Activated CD4-positive, CD25-positive, alpha-beta regulatory T cell treated with anti-CD3 and anti-CD28 coated beads, Interleukin-2, amount 50 U/mL, for 16 hours (primary cell): Measurements from ENCODE around the gene PCNX2.

Experiments used
- DNase-seq: peaks from one replicate; pipeline ENCODE4 v3.0.0-alpha.2; 2020; ENCODE audit warnings: low read depth, low spot score

Gene PCNX2

GRCh38 chr1:233319272-233319671 is 23.7 kb upstream of the PCNX2 start:
- DNase-seq = no peak

GRCh38 chr1:233316473-233316872 is 20.9 kb upstream of the PCNX2 start:
- DNase-seq = no peak

- DNase-seq = no peak
Measured at GRCh38 chr1:233315718-233316301, 20.3 kb upstream of the PCNX2 start.

- DNase-seq = no peak
Measured at GRCh38 chr1:233313434-233314155, 18.1 kb upstream of the PCNX2 start.

- no peak for DNase-seq
Measured at GRCh38 chr1:233304489-233305102, 9.1 kb upstream of the PCNX2 start.

GRCh38 chr1:233300326-233300725 is 4.8 kb upstream of the PCNX2 start:
- no peak for DNase-seq

- DNase-seq = no peak
Measured at GRCh38 chr1:233299450-233299849, 3.9 kb upstream of the PCNX2 start.

- DNase-seq = no peak
Measured at GRCh38 chr1:233295975-233296322, 424 bp upstream of the PCNX2 start.

- no peak for DNase-seq
Measured at GRCh38 chr1:233294913-233295236, 650 bp downstream of the PCNX2 start.

GRCh38 chr1:233293556-233294446 is 1.7 kb downstream of the PCNX2 start:
- DNase-seq = no peak

- no peak for DNase-seq
Measured at GRCh38 chr1:233290396-233291034, 5.0 kb downstream of the PCNX2 start.

GRCh38 chr1:233289676-233290075 is 5.8 kb downstream of the PCNX2 start:
- no peak for DNase-seq

GRCh38 chr1:233282582-233282886 is 13.0 kb downstream of the PCNX2 start:
- no peak for DNase-seq

- no peak for DNase-seq
Measured at GRCh38 chr1:233281711-233282581, 13.6 kb downstream of the PCNX2 start.

GRCh38 chr1:233279971-233280370 is 15.6 kb downstream of the PCNX2 start:
- DNase-seq = no peak

- no peak for DNase-seq
Measured at GRCh38 chr1:233278631-233279030, 16.9 kb downstream of the PCNX2 start.

- DNase-seq = no peak
Measured at GRCh38 chr1:233277637-233278606, 17.6 kb downstream of the PCNX2 start.

GRCh38 chr1:233269656-233270055 is 25.9 kb downstream of the PCNX2 start:
- DNase-seq = no peak

GRCh38 chr1:233268389-233269022 is 27.0 kb downstream of the PCNX2 start:
- DNase-seq = no peak
